K562 (cell line): ENCODE results near the gene TENM3. TPM values are rescaled to one million over a fixed set of nuclear protein-coding genes. Genes with fewer than 3 reads are reported as not detected.

Experiments
- ATAC-seq: fragments of 200-7000 bp; cut with Tn5 transposase; 3 replicates; pipeline ENCODE4 v1.9.1; 2020; ENCODE audit warnings: moderate library complexity
- BruUV-seq: library from RNA; stranded (reverse); fragments of 400-500 nt; replicated peaks from 2 replicates; lab custom pipeline; 2021; lab: Mats Ljungman, UMichigan
- CTCF ChIA-PET: fragments of 300-600 bp; formaldehyde crosslinking; extraction: SDS; loops from one replicate; lab custom pipeline; 2021; ENCODE audit warnings: low intra/inter-chr PET ratio; lab: Yijun Ruan, JAX
- POLR2A ChIA-PET: fragments of 300-600, 350-650 bp; sonication (Branson Sonifier 250); formaldehyde crosslinking; extraction: SDS; loops from one replicate; lab custom pipeline; 2021; ENCODE audit warnings: antibody characterized with exemption, inconsistent platforms; lab: Yijun Ruan, JAX
- DNase-seq, 4 experiments: peaks; one replicate each; pipeline versions ENCODE4 v3.0.0 to v3.0.0-alpha.2; 2011 to 2018; ENCODE audit warnings: low spot score in 3 of 4, mixed read lengths in 3 of 4; ENCODE audit errors: extremely low read depth in 1 of 4
- FAIRE-seq: peaks from 2 replicates; lab custom pipeline; 2011; peaks lifted over from hg19 to GRCh38; lab: Jason Lieb, UNC
- H2AFZ ChIP-seq: 2 replicates; pipeline ENCODE4 v1.6.0; 2011; ENCODE audit warnings: low read depth, low read length, control low read depth, inconsistent platforms
- H3K27ac ChIP-seq: fragments of 200-600 bp; 3 replicates; pipeline ENCODE4 v1.8.0; 2011; ENCODE audit warnings: low read depth, mild to moderate bottlenecking, control low read depth, inconsistent platforms, low read length, moderate library complexity, mixed read lengths; ENCODE audit errors: extremely low read depth
- H3K27me3 ChIP-seq, 2 experiments: fragments of 300-600 bp in 1 of 2; 2 replicates in 1 of 2; 3 replicates in 1 of 2; pipeline versions ENCODE4 v1.6.0 to v1.8.0; 2011; ENCODE audit warnings: inconsistent platforms in 2 of 2, low read length in 2 of 2, mild to moderate bottlenecking in 1 of 2, mixed read lengths in 1 of 2, moderate library complexity in 1 of 2; ENCODE audit not compliant: control insufficient read depth in 2 of 2, insufficient read depth in 2 of 2
- H3K36me3 ChIP-seq: fragments of 300-600 bp; 3 replicates; pipeline ENCODE4 v1.8.0; 2011; ENCODE audit warnings: mild to moderate bottlenecking, low read length, inconsistent platforms; ENCODE audit not compliant: control insufficient read depth, insufficient read depth
- H3K4me1 ChIP-seq, 2 experiments: fragments of 200-600 bp in 1 of 2; replicated peaks in 1 of 2; 2 replicates in 1 of 2; 3 replicates in 1 of 2; pipeline versions ENCODE4 v1.5.1 to v1.8.0; 2011; ENCODE audit warnings: inconsistent platforms in 2 of 2, low read length in 2 of 2, mild to moderate bottlenecking in 1 of 2, mixed read lengths in 1 of 2, moderate library complexity in 1 of 2; ENCODE audit not compliant: control insufficient read depth in 2 of 2, insufficient read depth in 2 of 2
- H3K4me2 ChIP-seq: 2 replicates; pipeline ENCODE4 v1.6.1; 2011; ENCODE audit warnings: low read length, control low read depth, inconsistent platforms, mixed read lengths; ENCODE audit not compliant: insufficient read depth
- H3K4me3 ChIP-seq: fragments of 200-600 bp; sonication (generic), shearing (Covaris generic); 2 replicates; pipeline ENCODE4 v1.5.1; 2016; ENCODE audit warnings: control low read depth, inconsistent platforms
- H3K79me2 ChIP-seq: fragments of 200-600 bp; 3 replicates; pipeline ENCODE4 v1.8.0; 2011; ENCODE audit warnings: low read length, inconsistent platforms; ENCODE audit not compliant: control insufficient read depth, insufficient read depth
- H3K9ac ChIP-seq, 2 experiments: 2 replicates each; pipeline versions ENCODE4 v1.6.0 to v1.6.1; 2011; ENCODE audit warnings: low read depth in 2 of 2, low read length in 2 of 2, control low read depth in 1 of 2, inconsistent platforms in 1 of 2, mild to moderate bottlenecking in 1 of 2, mixed read lengths in 1 of 2; ENCODE audit not compliant: insufficient read depth in 1 of 2
- H3K9me1 ChIP-seq: one replicate; pipeline ENCODE4 v1.6.0; 2011; ENCODE audit warnings: inconsistent platforms, mild to moderate bottlenecking, low read length, moderate library complexity; ENCODE audit not compliant: control insufficient read depth, insufficient read depth
- H3K9me3 ChIP-seq: replicated peaks from 2 replicates; pipeline ENCODE4 v1.5.1; 2011; ENCODE audit warnings: low read depth, low read length, inconsistent platforms; ENCODE audit not compliant: control insufficient read depth, insufficient read depth
- H4K20me1 ChIP-seq: replicated peaks from 2 replicates; pipeline ENCODE4 v1.6.1; 2011; ENCODE audit warnings: low read length, inconsistent platforms, mixed read lengths; ENCODE audit not compliant: control insufficient read depth, insufficient read depth
- CBFA2T3 ChIP-seq: fragments of 450-650 bp; IDR thresholded peaks from 2 replicates; pipeline ENCODE4 v1.6.1; 2017
- CTCFL ChIP-seq: IDR thresholded peaks from 2 replicates; pipeline ENCODE4 v1.6.1; 2011; ENCODE audit warnings: borderline replicate concordance, low read depth, mild to moderate bottlenecking, moderate library complexity, low read length; ENCODE audit not compliant: insufficient read depth, poor library complexity, severe bottlenecking
- FIP1L1 ChIP-seq: fragments of 200-400 bp; formaldehyde crosslinking; IDR thresholded peaks from 2 replicates; pipeline ENCODE4 v1.6.1; 2018; ENCODE audit warnings: mild to moderate bottlenecking, low read depth, low read length; ENCODE audit not compliant: poor library complexity, severe bottlenecking
- GABPA ChIP-seq: fragments of 200-800 bp; sonication (Bioruptor generic); conservative IDR thresholded peaks from 2 replicates; pipeline ENCODE4 v1.6.1; 2016; ENCODE audit warnings: low read depth, missing genetic modification characterization, missing compliant biosample characterization
- GTF2E2 ChIP-seq: fragments of 200-800 bp; sonication (Bioruptor generic); IDR thresholded peaks from 2 replicates; pipeline ENCODE4 v1.6.1; 2016; ENCODE audit warnings: missing genetic modification characterization, missing compliant biosample characterization
- L3MBTL2 ChIP-seq: fragments of 450-650 bp; IDR thresholded peaks from 2 replicates; pipeline ENCODE4 v1.6.1; 2016; ENCODE audit warnings: mild to moderate bottlenecking, moderate library complexity
- NFE2L1 ChIP-seq: fragments of 450-650 bp; IDR thresholded peaks from 2 replicates; pipeline ENCODE4 v1.6.1; 2016; ENCODE audit warnings: missing genetic modification characterization, low read depth, mild to moderate bottlenecking, missing compliant biosample characterization, moderate library complexity, borderline replicate concordance
- NRF1 ChIP-seq, 2 experiments: fragments of 450-650 bp; IDR thresholded peaks in 1 of 2; conservative IDR thresholded peaks in 1 of 2; 2 replicates each; pipeline ENCODE4 v1.6.1; 2014; ENCODE audit warnings: mild to moderate bottlenecking in 2 of 2
- PML ChIP-seq: IDR thresholded peaks from 2 replicates; pipeline ENCODE4 v1.6.1; 2012; ENCODE audit warnings: low read length, inconsistent platforms
- SAFB ChIP-seq: fragments of 200-400 bp; formaldehyde crosslinking; IDR thresholded peaks from 2 replicates; pipeline ENCODE4 v1.6.1; 2017; ENCODE audit warnings: low read depth, low read length, borderline replicate concordance
- SRSF1 ChIP-seq: fragments of 200-400 bp; formaldehyde crosslinking; IDR thresholded peaks from 2 replicates; pipeline ENCODE4 v1.6.1; 2017; ENCODE audit warnings: mild to moderate bottlenecking, low read depth, low read length, moderate library complexity
- TCF7L2 ChIP-seq: fragments of 150-350 bp; IDR thresholded peaks from 2 replicates; pipeline ENCODE4 v1.6.1; 2016; ENCODE audit warnings: low read depth, mild to moderate bottlenecking, low read length, moderate library complexity
- ZBTB17 ChIP-seq: fragments of 450-650 bp; formaldehyde crosslinking; IDR thresholded peaks from 2 replicates; pipeline ENCODE4 v1.4.0; 2020; ENCODE audit warnings: mild to moderate bottlenecking
- ZNF395 ChIP-seq: fragments of 200-800 bp; sonication (Bioruptor generic); IDR thresholded peaks from 2 replicates; pipeline ENCODE4 v1.6.1; 2017; ENCODE audit warnings: missing genetic modification characterization, missing compliant biosample characterization
- ZNF408 ChIP-seq: fragments of 250-450 bp; sonication (Bioruptor Pico); IDR thresholded peaks from 2 replicates; pipeline ENCODE4 v1.4.0; 2020; ENCODE audit warnings: low read depth, mild to moderate bottlenecking, moderate library complexity
- whole genome bisulfite sequencing: fragments of 100-300 bp; shearing (Covaris generic); methylation state at CpG from one replicate; pipeline ENCODE4 v1.1.6; 2016; ENCODE audit warnings: low coverage, mixed read lengths; ENCODE audit not compliant: insufficient coverage; ENCODE audit errors: missing lambda C conversion rate; 5-methylcytosine and 5-hydroxymethylcytosine counted together
- in situ Hi-C: fragments of 300-500 bp; cut with MboI; formaldehyde crosslinking; loops from 4 replicates; pipeline ENCODE4 v1.15.0; 2018; ENCODE audit warnings: inconsistent platforms, mixed read lengths
- intact Hi-C: fragments of 100-400 bp; cut with micrococcal nuclease; formaldehyde crosslinking; loops from 2 replicates; pipeline ENCODE4 v1.14.2; 2022
- polyA plus RNA-seq, 8 experiments: library from polyadenylated mRNA; depleted of rRNA in 4 of 8; stranded (reverse) in 5 of 8; unstranded in 3 of 8; fragments of >200 nt; fragmentation: Nextera tagmentation in 2 of 8; fragmentation: Illumina TruSeq in 1 of 8; extraction: Ambion mirVana in 2 of 8; extraction: Trizol in 1 of 8; gene quantifications; 2 replicates each; pipeline versions ENCODE4 v1.2.1 to v1.2.3, GENCODE V29; 2011 to 2014; ENCODE audit warnings: inconsistent platforms in 1 of 8, missing spikeins in 1 of 8
- total RNA-seq, 7 experiments: library from RNA; depleted of rRNA in 6 of 7; stranded (reverse); fragments of >200 nt in 6 of 7; fragmentation: Illumina TruSeq in 2 of 7; extraction: Trizol in 2 of 7; gene quantifications; 2 replicates each; pipeline versions ENCODE4 v1.2.1 to v1.2.3, GENCODE V29; 2011 to 2021; ENCODE audit warnings: low replicate concordance in 1 of 7

Gene TENM3
- total and polyA plus RNA-seq, 9 of the 15 experiments (the other 6 are each of a cell fraction or from before 2014, with no cell fraction given): 0.01 to 0.02 TPM; not detected in 7

- Histone ChIP-seq H4K20me1 (no peaks in the 10 kb centered on the region), H3K9ac (no peak overlapping the region), H2AFZ (no peak overlapping the region), H3K4me2 (no peak overlapping the region), H3K4me1 (no peaks in the 10 kb centered on the region), H3K4me3 (no peak overlapping the region), H3K36me3 (no peaks in the 10 kb centered on the region), H3K27ac (no peak overlapping the region), H3K79me2 (no peaks in the 10 kb centered on the region), H3K27me3 (peaks cover 36 to 87% of the 10 kb centered on the region in 2 experiments), H3K9me3 (no peaks in the 10 kb centered on the region), H3K9me1 (no peaks in the 10 kb centered on the region)
- WGBS: 3% methylated on average over 27 of the region's 27 CpGs
- BruUV-seq: no TSS peak
- ChIA-PET CTCF (no interaction called here), POLR2A (no interaction called here)
- in situ Hi-C loops (no loop called here), intact Hi-C loops (no loop called here)
- no peak for FAIRE-seq
- no peak for DNase-seq
- ATAC-seq: no peak
- no peak for TF ChIP-seq NFE2L1 (tag)
- no peak for TF ChIP-seq SRSF1
- no peak for TF ChIP-seq ZNF408 (CRISPR knock-in tag)
- no peak for TF ChIP-seq FIP1L1
- TF ChIP-seq SAFB: no peak
- no peak for TF ChIP-seq CBFA2T3
- TF ChIP-seq ZNF395 (CRISPR knock-in tag): no peak
- no peak for TF ChIP-seq NRF1 (conservative IDR thresholded peaks at IDR 0.05 in 1 of 2, IDR thresholded peaks at IDR 0.05 in 1 of 2)
- TF ChIP-seq CTCFL: no peak
- TF ChIP-seq PML: no peak
- TF ChIP-seq L3MBTL2: no peak
- TF ChIP-seq GTF2E2 (tag): no peak
- no peak for TF ChIP-seq ZBTB17 (CRISPR knock-in tag)
- no peak for TF ChIP-seq GABPA (tag)
- no peak for TF ChIP-seq TCF7L2
These were observed 604.6 kb downstream of the TENM3 start for GRCh38 chr4:182847576-182848450.
